ENCODE measurements around the gene CDH13. TPM values are rescaled to one million over a fixed set of nuclear protein-coding genes. Genes with fewer than 3 reads are reported as not detected.

Gene CDH13
- total RNA-seq, 1 donor = 102 TPM

DNA sequence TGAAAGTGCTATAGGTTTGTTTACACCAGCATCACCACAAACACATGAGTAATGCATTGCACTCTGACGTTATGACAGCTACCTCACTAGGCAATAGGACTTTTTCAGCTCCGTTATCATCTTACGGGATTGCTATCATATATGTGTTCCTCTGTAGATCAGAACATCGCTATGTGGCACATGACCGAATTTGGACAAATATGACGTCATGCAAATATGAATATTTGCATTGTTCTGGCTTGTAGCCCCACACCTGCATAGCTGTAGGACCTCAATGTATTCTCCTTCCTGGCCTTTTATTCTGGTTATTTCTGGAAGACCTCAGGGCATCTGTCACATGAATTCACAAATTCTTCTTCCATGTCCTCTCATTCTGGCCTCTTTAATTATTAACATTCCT, 393.2 kb downstream of the CDH13 start:
- no peaks in the 10 kb centered on the region for H3K9me3 ChIP-seq (ENCODE audit: low read depth, low read length)
- DNase-seq (ENCODE audit: insufficient read length, low spot score, missing footprints) = no peak
- H3K79me2 ChIP-seq (ENCODE audit: insufficient read depth, low read length) = no peaks in the 10 kb centered on the region
- no peaks in the 10 kb centered on the region for H4K20me1 ChIP-seq (ENCODE audit: insufficient read depth, low read length)
- H3K4me3 ChIP-seq (ENCODE audit: insufficient read depth, low read length) = no peak overlapping the region
- H3K27ac ChIP-seq (ENCODE audit: low read depth, low read length) = no peak overlapping the region
- no peaks in the 10 kb centered on the region for H3K36me3 ChIP-seq (ENCODE audit: insufficient read depth, low read length)
- no peaks in the 10 kb centered on the region for H3K27me3 ChIP-seq (ENCODE audit: insufficient read depth, low read length)
- TF ChIP-seq, protein P1, sequence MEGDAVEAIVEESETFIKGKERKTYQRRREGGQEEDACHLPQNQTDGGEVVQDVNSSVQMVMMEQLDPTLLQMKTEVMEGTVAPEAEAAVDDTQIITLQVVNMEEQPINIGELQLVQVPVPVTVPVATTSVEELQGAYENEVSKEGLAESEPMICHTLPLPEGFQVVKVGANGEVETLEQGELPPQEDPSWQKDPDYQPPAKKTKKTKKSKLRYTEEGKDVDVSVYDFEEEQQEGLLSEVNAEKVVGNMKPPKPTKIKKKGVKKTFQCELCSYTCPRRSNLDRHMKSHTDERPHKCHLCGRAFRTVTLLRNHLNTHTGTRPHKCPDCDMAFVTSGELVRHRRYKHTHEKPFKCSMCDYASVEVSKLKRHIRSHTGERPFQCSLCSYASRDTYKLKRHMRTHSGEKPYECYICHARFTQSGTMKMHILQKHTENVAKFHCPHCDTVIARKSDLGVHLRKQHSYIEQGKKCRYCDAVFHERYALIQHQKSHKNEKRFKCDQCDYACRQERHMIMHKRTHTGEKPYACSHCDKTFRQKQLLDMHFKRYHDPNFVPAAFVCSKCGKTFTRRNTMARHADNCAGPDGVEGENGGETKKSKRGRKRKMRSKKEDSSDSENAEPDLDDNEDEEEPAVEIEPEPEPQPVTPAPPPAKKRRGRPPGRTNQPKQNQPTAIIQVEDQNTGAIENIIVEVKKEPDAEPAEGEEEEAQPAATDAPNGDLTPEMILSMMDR (IDR thresholded peaks at IDR 0.05; ENCODE audit: extremely low read depth, low read depth, low read length) = no peak
- no peak overlapping the region for H2AFZ ChIP-seq (ENCODE audit: low read length)
- no peak overlapping the region for H3K4me2 ChIP-seq (ENCODE audit: insufficient read depth, low read length)
- no peaks in the 10 kb centered on the region for H3K4me1 ChIP-seq (ENCODE audit: insufficient read depth, low read length)

DNA sequence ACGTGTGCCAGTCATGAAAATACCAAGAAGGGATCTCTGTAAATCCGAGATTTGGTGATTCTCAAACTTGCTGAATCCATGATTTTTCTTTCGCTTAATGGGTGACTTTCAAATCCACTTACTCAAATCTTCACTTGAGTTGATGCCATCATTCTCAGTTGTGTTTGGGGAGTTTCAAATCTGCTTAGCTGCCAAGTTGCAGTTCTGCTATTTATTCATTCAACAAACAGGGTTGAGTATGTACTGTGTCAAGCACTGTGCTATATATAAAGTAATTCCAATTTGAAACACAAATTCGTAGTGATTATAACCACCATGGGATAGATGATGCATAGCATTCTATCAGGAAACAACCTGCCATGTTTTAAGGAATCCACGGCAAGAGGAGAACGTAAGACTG, 394.3 kb downstream of the CDH13 start:
- H4K20me1 ChIP-seq (ENCODE audit: insufficient read depth, low read length) = no peaks in the 10 kb centered on the region
- no peaks in the 10 kb centered on the region for H3K36me3 ChIP-seq (ENCODE audit: insufficient read depth, low read length)
- no peaks in the 10 kb centered on the region for H3K4me1 ChIP-seq (ENCODE audit: insufficient read depth, low read length)
- H3K27me3 ChIP-seq (ENCODE audit: insufficient read depth, low read length) = no peaks in the 10 kb centered on the region
- H3K27ac ChIP-seq (ENCODE audit: low read depth, low read length) = no peak overlapping the region
- H3K9me3 ChIP-seq (ENCODE audit: low read depth, low read length) = no peaks in the 10 kb centered on the region
- TF ChIP-seq, protein P1 (IDR thresholded peaks at IDR 0.05; ENCODE audit: extremely low read depth, low read depth, low read length) = no peak
- DNase-seq (ENCODE audit: insufficient read length, low spot score, missing footprints) = no peak
- no peak overlapping the region for H2AFZ ChIP-seq (ENCODE audit: low read length)
- no peaks in the 10 kb centered on the region for H3K79me2 ChIP-seq (ENCODE audit: insufficient read depth, low read length)
- no peak overlapping the region for H3K4me2 ChIP-seq (ENCODE audit: insufficient read depth, low read length)
- no peak overlapping the region for H3K4me3 ChIP-seq (ENCODE audit: insufficient read depth, low read length)

DNA sequence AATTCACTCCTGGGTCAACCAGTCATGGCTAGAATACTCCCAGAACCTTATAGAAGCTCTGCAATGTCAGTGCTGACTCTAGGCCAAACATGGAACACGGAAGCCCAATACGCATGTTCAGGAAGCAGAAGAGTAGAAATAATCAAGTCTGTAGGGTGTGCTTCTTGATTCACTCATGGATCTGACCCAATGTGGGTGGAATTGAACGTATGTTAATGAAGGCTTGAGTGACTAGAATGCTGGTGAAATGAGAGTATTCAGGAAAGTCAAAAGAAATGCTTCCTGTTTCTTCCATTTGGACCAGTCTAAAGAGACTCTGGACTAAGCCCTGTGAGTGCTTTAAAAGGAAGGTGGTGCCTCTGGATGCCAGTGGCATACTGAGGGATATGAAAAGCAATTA, 395.0 kb downstream of the CDH13 start:
- Histone ChIP-seq H3K27ac (ENCODE audit: low read depth, low read length) (no peak overlapping the region), H3K36me3 (ENCODE audit: insufficient read depth, low read length) (no peaks in the 10 kb centered on the region), H4K20me1 (ENCODE audit: insufficient read depth, low read length) (no peaks in the 10 kb centered on the region), H2AFZ (ENCODE audit: low read length) (no peak overlapping the region), H3K4me3 (ENCODE audit: insufficient read depth, low read length) (no peak overlapping the region), H3K27me3 (ENCODE audit: insufficient read depth, low read length) (no peaks in the 10 kb centered on the region), H3K79me2 (ENCODE audit: insufficient read depth, low read length) (no peaks in the 10 kb centered on the region), H3K9me3 (ENCODE audit: low read depth, low read length) (no peaks in the 10 kb centered on the region), H3K4me1 (ENCODE audit: insufficient read depth, low read length) (no peaks in the 10 kb centered on the region), H3K4me2 (ENCODE audit: insufficient read depth, low read length) (no peak overlapping the region)
- TF ChIP-seq, protein P1 (IDR thresholded peaks at IDR 0.05; ENCODE audit: extremely low read depth, low read depth, low read length) = no peak
- no peak for DNase-seq (ENCODE audit: insufficient read length, low spot score, missing footprints)

DNA sequence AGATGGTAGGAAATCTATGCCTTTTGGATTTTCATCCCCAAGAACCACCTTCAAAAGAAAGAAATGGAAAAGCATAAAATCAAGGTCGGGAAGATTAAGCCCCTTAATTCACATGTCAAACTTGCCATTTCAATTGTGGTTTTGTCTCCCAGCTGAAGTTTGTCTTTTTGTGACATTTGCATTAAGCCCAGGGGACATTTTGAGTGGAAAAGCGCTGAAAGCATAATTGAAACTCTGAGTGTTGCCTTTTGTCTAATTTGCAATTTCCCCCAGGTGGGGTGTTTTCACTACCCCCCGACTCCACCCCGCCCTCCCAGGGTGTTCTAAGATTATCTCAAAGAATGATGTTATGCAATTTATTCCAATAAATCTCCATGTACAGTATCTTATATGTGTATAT, 396.2 kb downstream of the CDH13 start:
- Histone ChIP-seq H3K9me3 (ENCODE audit: low read depth, low read length) (no peaks in the 10 kb centered on the region), H3K36me3 (ENCODE audit: insufficient read depth, low read length) (no peaks in the 10 kb centered on the region), H2AFZ (ENCODE audit: low read length) (no peak overlapping the region), H3K4me2 (ENCODE audit: insufficient read depth, low read length) (no peak overlapping the region), H3K4me3 (ENCODE audit: insufficient read depth, low read length) (no peak overlapping the region), H3K4me1 (ENCODE audit: insufficient read depth, low read length) (no peaks in the 10 kb centered on the region), H4K20me1 (ENCODE audit: insufficient read depth, low read length) (no peaks in the 10 kb centered on the region), H3K27me3 (ENCODE audit: insufficient read depth, low read length) (no peaks in the 10 kb centered on the region), H3K79me2 (ENCODE audit: insufficient read depth, low read length) (no peaks in the 10 kb centered on the region), H3K27ac (ENCODE audit: low read depth, low read length) (no peak overlapping the region)
- no peak for DNase-seq (ENCODE audit: insufficient read length, low spot score, missing footprints)
- TF ChIP-seq, protein P1 (IDR thresholded peaks at IDR 0.05; ENCODE audit: extremely low read depth, low read depth, low read length) = no peak
